PFSK-1 (cell line): Measurements from ENCODE around the gene DMRTC2.

Experiments
- FOXP2 ChIP-seq: optimal IDR thresholded peaks from 2 replicates; pipeline ENCODE3; 2011; ENCODE audit warnings: borderline replicate concordance, control low read depth, inconsistent platforms; ENCODE audit not compliant: insufficient read depth; ENCODE audit errors: extremely low read length, extremely low read depth
- POLR2AphosphoS5 ChIP-seq: IDR thresholded peaks from 2 replicates; pipeline ENCODE4 v1.6.1; 2012; ENCODE audit warnings: low read depth, mild to moderate bottlenecking, control low read depth, low read length, moderate library complexity
- REST ChIP-seq, 2 experiments: IDR thresholded peaks; 2 replicates each; pipeline versions ENCODE4 v1.6.1 to v1.8.0; 2011 to 2012; ENCODE audit warnings: low read depth in 2 of 2, low read length in 2 of 2, control low read depth in 1 of 2, inconsistent platforms in 1 of 2, mild to moderate bottlenecking in 1 of 2, moderate library complexity in 1 of 2; ENCODE audit not compliant: insufficient read depth in 1 of 2
- SIN3A ChIP-seq: IDR thresholded peaks from 2 replicates; pipeline ENCODE4 v1.6.1; 2012; ENCODE audit warnings: mild to moderate bottlenecking, low read length, moderate library complexity, borderline replicate concordance; ENCODE audit not compliant: insufficient read depth
- TAF1 ChIP-seq: IDR thresholded peaks from 2 replicates; pipeline ENCODE4 v1.6.1; 2012; ENCODE audit warnings: low read length, control low read depth, borderline replicate concordance; ENCODE audit not compliant: insufficient read depth

DNA sequence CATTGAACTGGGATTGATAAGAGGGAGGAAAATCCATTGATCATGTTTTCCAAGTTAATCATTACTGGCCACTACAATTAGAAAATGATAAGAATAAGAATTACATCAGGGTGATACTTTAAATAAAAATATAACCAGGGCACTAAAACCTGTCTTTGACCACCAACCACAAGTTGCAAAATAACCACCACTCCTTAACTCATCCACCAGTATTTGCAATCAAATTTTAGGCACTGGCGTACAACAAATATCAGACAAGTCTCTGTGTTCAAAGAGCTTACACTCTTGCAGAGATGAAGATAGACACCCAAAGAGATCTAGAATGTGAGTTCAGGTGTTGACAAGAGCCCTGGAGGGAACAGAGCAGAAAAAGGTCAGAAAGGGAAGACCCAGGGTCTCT lies 47.9 kb upstream of the DMRTC2 start:
- TF ChIP-seq POLR2AphosphoS5, result no peak
- no peak for TF ChIP-seq REST (IDR thresholded peaks at IDR 0.05; ENCODE audit: insufficient read depth in 1 of 2, low read depth in 2 of 2, low read length in 2 of 2)
- TF ChIP-seq TAF1, result no peak
- TF ChIP-seq SIN3A, result no peak
- TF ChIP-seq FOXP2, result no peak
